IPS-11a (cell line): ENCODE results near the gene RPS2.
"Not testable (repeated sequence)": the region's sequence is repeated elsewhere in the genome, so short reads cannot be mapped to it uniquely, and the experiment has no call there.

Experiments
- H3K4me3 ChIP-seq: one replicate; pipeline ENCODE4 v1.5.1; 2013; ENCODE audit warnings: low read depth, low read length, control low read depth

Gene RPS2

GRCh38 chr16:1920727-1921171, 43.9 kb downstream of the RPS2 start:
- H3K4me3 ChIP-seq, result no peak overlapping the region

DNA sequence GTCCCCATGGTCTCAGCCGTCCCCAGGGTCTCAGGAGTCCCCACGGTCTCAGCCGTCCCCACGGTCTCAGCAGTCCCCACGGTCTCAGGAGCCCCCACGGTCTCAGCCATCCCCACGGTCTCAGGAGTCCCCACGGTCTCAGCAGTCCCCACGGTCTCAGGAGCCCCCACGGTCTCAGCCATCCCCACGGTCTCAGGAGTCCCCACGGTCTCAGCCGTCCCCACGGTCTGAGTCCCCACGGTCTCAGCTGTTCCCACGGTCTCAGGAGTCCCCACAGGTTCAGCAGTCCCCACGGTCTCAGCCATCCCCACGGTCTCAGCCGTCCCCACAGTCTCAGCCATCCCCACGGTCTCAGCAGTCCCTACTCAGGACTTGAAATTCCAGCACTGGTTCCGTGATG, 44.5 kb downstream of the RPS2 start:
- H3K4me3 ChIP-seq, result not testable (repeated sequence)

DNA sequence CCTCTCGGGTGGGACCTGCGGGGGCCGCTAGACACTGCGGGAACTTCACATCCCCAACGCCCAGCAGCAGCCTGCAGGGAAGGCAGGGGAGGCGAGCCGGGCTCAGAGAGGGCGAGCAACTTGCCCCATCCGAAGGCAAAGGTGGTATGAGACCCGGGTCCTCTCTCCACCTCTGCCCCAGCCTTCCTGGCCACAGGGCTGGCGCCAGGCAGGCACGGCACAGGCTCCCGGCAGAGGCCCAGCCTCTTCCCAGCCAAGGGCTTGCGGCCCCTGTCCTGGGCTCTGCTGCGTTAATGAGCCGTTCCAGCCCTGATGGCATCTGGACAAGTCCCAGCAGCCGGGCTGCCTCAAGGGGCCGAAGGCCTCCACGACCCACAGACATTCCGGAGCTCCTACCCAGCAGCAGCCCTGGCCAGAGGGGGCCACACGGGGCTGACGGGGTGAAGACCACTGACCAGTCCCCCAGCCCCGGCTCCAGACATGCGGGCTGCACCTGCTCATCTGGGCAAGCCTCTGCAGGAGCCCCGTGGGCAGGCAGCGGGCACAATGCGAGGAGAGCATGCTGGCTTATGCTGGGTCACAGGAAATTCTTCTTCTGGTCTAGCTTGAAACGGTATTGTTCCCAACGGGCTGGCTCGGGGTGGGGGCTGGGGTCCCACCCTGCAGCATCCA, 45.2 kb downstream of the RPS2 start:
- no peak overlapping the region for H3K4me3 ChIP-seq

DNA sequence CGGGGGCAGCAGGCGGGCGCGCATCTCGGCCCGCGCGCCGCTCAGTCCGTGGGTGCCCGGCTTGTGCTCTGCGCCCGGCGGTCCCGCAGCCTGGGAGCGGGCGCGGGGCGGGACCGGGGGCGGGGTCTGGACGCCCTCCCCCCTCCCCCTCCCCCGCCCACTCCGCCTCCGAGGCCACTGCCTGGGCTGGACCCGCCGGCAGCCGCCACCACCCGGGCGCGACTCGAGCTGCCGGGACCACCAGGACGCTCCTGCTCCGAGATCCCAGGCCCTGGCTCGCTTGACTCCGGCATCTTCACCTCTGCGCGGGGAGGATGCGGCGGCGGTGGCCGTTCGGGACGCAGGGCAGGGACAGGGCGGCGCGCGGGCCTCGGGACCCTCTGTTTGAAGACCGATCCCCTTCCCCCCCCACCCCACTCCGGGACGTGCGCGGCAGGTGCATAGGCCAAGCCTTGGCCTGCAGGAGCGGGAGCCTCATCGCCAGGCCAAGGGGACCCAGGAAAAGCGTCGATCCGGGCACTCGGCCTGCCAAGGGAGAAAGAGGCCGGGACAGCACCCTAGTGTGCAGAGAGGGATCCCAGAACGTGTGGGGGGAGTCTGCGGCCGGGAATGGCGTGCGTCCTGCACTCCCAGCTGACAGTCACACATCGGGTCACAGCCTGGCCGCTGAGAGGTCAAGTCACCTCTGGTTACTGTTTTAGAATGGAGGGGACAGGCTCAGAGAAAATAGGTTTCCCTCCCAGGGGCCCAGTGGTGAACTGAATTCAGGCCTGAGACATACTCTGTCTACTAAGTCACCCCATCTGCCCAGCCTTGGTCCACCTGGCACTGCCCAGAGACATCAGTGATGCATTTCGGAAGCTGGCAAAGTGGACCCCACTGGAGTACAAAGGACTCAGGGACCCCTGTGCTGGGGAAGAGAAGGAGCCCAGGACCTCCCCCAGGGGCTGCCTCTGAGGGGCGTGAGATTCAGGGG, 46.0 kb downstream of the RPS2 start, which contains the start of gene HS3ST6:
HS3ST6 (minus strand) TSS at position 65 of the 976 bp plus-strand sequence. CDS start 92 bp downstream, outside the sequence.
- H3K4me3 ChIP-seq, result peak within 1 kb of the TSS; percentile 8

DNA sequence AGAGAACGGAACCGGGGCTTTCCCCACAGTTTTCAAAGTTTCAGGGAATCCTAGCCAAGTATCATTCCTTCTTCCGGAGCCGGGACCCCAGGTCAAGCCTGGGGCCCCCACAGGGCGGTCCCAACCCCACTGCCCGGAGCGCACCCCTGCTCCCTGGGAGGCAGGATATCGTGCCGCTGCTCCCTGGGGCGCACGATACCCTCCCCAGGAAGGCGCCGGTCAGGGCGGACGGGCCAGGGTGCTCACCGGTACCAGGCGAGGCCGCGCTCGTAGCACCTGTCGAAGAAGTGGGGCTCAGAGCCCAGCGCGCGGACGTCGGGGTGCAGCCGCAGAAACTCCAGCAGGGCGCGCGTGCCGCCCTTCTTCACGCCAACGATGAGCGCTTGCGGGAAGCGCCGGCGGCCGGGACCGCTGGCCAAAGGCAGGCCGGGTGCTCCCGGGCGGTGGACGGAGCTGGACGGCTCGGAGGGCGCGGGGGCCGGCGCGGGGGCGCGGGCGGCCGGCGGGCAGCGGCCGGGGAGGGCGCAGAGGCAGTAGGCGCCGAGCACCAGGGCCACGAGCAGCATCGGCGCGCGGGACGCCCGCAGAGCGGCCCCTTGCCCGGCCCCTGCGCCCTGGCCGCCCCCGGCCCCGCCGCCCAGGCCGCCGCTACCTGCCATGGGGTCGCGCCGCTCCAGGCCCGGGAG, 46.8 kb downstream of the RPS2 start:
- H3K4me3 ChIP-seq, result no peak overlapping the region

- no peak overlapping the region for H3K4me3 ChIP-seq
These were observed 47.5 kb downstream of the RPS2 start for GRCh38 chr16:1917056-1917664.

GRCh38 chr16:1916640-1916990, 48.0 kb downstream of the RPS2 start:
- H3K4me3 ChIP-seq, result no peak overlapping the region

DNA sequence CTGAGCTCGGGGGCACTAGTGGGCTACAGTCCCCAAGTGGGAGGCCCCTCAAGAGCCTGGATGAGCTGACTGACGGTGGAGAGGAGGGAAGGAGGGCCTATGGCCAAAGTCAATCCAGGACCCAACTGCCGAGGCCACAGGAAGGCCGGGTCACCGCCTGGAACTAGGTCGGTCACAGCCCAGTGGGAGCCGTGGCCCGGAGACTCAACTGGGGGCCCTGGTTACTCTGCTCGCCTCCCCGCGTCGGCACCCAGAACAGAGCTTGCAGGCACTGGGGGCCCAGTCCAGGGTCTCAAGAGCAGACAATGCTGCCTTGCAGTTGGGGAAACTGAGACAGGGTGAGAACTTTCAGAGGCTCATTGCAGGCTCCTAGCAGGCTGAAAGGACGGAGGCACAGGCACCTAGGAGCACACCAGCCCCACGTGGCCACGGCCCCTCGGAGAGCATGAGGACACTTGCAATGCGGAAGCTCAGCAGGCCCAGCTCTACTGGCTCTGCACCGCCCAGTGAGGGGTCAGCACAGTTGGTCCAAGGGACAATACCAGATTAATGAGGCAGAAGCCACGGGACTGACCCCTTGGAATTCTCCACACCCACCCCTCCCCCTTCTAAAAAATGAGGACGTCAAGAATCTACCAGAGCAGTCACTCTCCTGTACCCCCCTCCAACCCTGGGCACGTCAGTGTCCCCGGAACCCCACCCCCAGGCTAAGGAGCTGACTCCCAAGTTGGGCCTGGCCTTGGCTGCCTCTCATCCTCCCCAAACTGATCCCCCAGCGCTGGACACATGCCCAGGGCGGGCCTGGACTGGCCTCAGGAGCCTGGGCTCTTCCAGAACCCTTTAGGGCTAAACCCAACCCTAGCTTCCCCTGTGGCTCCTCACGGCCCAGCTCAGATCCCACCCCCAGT, 48.6 kb downstream of the RPS2 start:
- H3K4me3 ChIP-seq, result no peak overlapping the region

GRCh38 chr16:1914988-1915387, 49.6 kb downstream of the RPS2 start:
- H3K4me3 ChIP-seq, result no peak overlapping the region

DNA sequence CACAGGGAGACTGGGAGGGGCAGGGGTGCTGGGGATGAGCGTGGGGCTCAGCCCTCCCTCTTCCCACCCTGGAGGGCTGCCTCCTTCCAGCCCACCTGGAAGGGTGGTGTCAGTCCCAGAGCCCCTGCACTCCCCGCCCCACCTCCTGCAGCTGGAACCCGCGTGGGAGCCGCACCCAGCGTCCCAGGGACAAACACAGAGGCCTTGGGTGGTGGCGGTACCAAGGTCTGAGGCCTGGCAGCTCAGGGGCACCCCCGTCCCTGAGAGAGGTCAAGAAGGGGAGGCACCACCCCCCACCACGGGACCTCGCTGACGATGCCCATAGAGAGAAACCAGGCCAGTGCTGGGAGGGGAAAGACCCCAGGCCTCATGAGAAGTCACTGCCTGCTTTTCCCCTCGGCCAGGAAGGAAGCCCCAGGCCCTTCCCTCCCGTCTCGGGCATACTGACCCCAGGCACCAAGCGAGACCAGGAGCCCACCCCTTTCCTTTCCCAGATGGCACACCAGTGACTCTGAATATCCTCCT, 50.5 kb downstream of the RPS2 start:
- H3K4me3 ChIP-seq, result no peak overlapping the region

GRCh38 chr16:1913327-1914083, 51.1 kb downstream of the RPS2 start:
- no peak overlapping the region for H3K4me3 ChIP-seq

- H3K4me3 ChIP-seq, result no peak overlapping the region
These were observed 52.4 kb downstream of the RPS2 start for GRCh38 chr16:1912215-1912543.
